A549 treated with GW870086 at 1 μM for 4 hours (cell line): ENCODE measurements around the gene OSBPL2. TPM values are rescaled to one million over a fixed set of nuclear protein-coding genes. Genes with fewer than 3 reads are reported as not detected.

ENCODE experiments used
- total RNA-seq: library from RNA; stranded (reverse); fragments of 200-300 nt; extraction: Qiagen RNA extraction; gene quantifications from 5 replicates; pipeline ENCODE4 v1.2.3, GENCODE V29; 2022; ENCODE audit warnings: low read depth

The OSBPL2 gene
- total RNA-seq, result 16.4 to 23.5 TPM (median 20.9 TPM) in 5 replicates

GRCh38 chr20:62237801-62238568 is at the start of gene OSBPL2:
Gene OSBPL2 (plus strand): TSS chr20:62238521. CDS start chr20:62256185, 17,664 bp downstream.

GRCh38 chr20:62219992-62220665 is 18.2 kb upstream of the OSBPL2 start, which contains the start of gene HRH3:
Gene HRH3 (minus strand): TSS chr20:62220278. CDS start chr20:62219970, 308 bp downstream.

GRCh38 chr20:62302341-62303061 is 64.2 kb downstream of the OSBPL2 start, which contains the start of gene ADRM1:
Gene ADRM1 (plus strand): TSS chr20:62302997. CDS start chr20:62303569, 572 bp downstream.

Other genes starting within 250 kb of the OSBPL2 start
- gene TAF4, start 172.6 kb upstream of the OSBPL2 start, total RNA-seq, result 16.4 to 19.3 TPM (median 18.1 TPM) in 5 replicates
- 21.2 to 25.4 TPM (median 23.8 TPM) in 5 replicates for gene LSM14B, start 116.0 kb upstream of the OSBPL2 start, total RNA-seq
- gene PSMA7, start 95.1 kb upstream of the OSBPL2 start, total RNA-seq, result 517 to 577 TPM (median 558 TPM) in 5 replicates
- 6.6 to 11.2 TPM (median 8.8 TPM) in 5 replicates for gene SS18L1, start 94.8 kb upstream of the OSBPL2 start, total RNA-seq
- 30.7 to 39.4 TPM (median 36.4 TPM) in 5 replicates for gene MTG2, start 55.5 kb upstream of the OSBPL2 start, total RNA-seq
- gene HRH3, start 18.2 kb upstream of the OSBPL2 start, total RNA-seq, result not detected in 5 replicates
- 156 to 190 TPM (median 184 TPM) in 5 replicates for gene ADRM1, start 64.5 kb downstream of the OSBPL2 start, total RNA-seq
- gene LAMA5, start 128.8 kb downstream of the OSBPL2 start, total RNA-seq, result 311 to 502 TPM (median 462 TPM) in 5 replicates
- 2,665 to 3,127 TPM (median 2,845 TPM) in 5 replicates for gene RPS21, start 148.6 kb downstream of the OSBPL2 start, total RNA-seq
- gene CABLES2, start 168.8 kb downstream of the OSBPL2 start, total RNA-seq, result 4.2 to 6.4 TPM (median 5.8 TPM) in 5 replicates
- 0.25 to 0.80 TPM (median 0.66 TPM) in 5 replicates for gene RBBP8NL, start 189.0 kb downstream of the OSBPL2 start, total RNA-seq
- 0.37 to 0.88 TPM (median 0.64 TPM) in 5 replicates for gene GATA5, start 237.5 kb downstream of the OSBPL2 start, total RNA-seq